Measurements from ENCODE around the gene DCAF16.

GRCh38 chr4:17766826-17767458, 43.6 kb downstream of the DCAF16 start:
- TF ChIP-seq POLR2AphosphoS5 (IDR thresholded peaks at IDR 0.05; ENCODE audit: low read depth, low read length): no peak
- TF ChIP-seq CTCF (IDR thresholded peaks at IDR 0.05 in 2 of 3, conservative IDR thresholded peaks at IDR 0.05 in 1 of 3; ENCODE audit: borderline replicate concordance in 1 of 3, insufficient read depth in 1 of 3, low read depth in 2 of 3, low read length in 2 of 3): no peak
- no peak for TF ChIP-seq POLR2A (IDR thresholded peaks at IDR 0.05; ENCODE audit: borderline replicate concordance, extremely low read depth, insufficient read depth, insufficient read length)
- no peak for TF ChIP-seq SIN3A (IDR thresholded peaks at IDR 0.05; ENCODE audit: low read depth)
- no peak for TF ChIP-seq ZFX (IDR thresholded peaks at IDR 0.05)
- no peak for TF ChIP-seq REST (IDR thresholded peaks at IDR 0.05; ENCODE audit: low read depth)
- TF ChIP-seq MAX (IDR thresholded peaks at IDR 0.05): no peak
- no peak for TF ChIP-seq EZH2phosphoT487 (IDR thresholded peaks at IDR 0.05; ENCODE audit: borderline replicate concordance)
- TF ChIP-seq ZBTB33 (IDR thresholded peaks at IDR 0.05; ENCODE audit: extremely low read depth, insufficient replicate concordance, low read length): no peak
- TF ChIP-seq RAD21 (IDR thresholded peaks at IDR 0.05; ENCODE audit: low read depth): no peak
- TF ChIP-seq EZH2 (IDR thresholded peaks at IDR 0.05): no peak
- TF ChIP-seq ATF3 (IDR thresholded peaks at IDR 0.05): no peak
- no peak for TF ChIP-seq YY1 (IDR thresholded peaks at IDR 0.05; ENCODE audit: extremely low read depth, insufficient replicate concordance, low read depth, low read length)
- TF ChIP-seq SRF (IDR thresholded peaks at IDR 0.05; ENCODE audit: low read depth): no peak
